SKM-1 treated with dmso at 0.1 percent for 144 hours (cell line): Measurements from ENCODE around the gene ZNF367.

Source experiments
- DNase-seq: peaks from one replicate; lab custom pipeline; 2025; ENCODE audit not compliant: unreplicated experiment; lab: John Stamatoyannopoulos, UW

Gene ZNF367

DNA sequence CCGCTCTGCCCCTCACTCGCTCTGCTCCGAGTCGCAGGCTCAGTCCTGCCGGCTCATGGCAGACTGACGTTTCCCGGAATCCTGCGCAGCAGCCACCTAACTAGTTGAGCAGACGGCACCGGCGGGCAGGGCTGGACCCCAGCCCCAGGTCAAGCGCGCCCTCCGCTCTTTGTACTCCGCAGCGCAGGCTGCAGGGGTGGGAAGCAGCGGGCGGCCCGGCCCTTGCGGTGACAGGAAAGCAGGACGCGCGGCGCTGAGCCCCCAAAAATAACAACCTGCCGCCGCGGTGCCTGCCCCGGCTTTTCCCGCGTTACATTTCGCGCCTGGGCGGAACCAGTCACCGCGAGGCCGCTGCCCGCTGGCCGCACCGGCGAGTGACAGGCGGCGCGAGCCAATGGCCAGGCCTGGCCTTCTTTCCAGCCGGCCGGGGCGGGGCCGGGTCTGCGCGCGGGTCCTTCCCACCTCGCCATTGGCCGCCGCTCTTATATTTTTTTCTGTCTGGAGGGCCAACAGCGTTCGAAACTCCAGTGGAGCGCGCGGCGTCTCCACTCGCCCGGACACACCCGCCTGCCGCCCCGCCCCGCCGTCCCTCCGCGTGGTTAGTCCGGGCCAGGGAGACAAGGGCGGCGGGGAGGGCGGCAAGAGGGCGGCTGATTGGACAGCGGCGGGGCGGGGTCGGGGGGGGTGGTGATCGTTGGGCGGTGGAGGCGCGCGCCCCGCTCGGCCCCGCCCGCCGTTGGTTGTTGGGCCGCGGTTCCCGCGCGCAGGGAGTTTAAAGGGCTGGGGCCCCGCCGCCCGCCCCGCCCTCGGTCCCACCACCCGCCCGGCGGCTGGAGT, at the start of gene ZNF367:
TSS of gene ZNF367 (minus strand) at position 288 of the 837 bp plus-strand sequence. CDS start 338 bp downstream, outside the sequence.
- peak; percentile 81 for DNase-seq

DNA sequence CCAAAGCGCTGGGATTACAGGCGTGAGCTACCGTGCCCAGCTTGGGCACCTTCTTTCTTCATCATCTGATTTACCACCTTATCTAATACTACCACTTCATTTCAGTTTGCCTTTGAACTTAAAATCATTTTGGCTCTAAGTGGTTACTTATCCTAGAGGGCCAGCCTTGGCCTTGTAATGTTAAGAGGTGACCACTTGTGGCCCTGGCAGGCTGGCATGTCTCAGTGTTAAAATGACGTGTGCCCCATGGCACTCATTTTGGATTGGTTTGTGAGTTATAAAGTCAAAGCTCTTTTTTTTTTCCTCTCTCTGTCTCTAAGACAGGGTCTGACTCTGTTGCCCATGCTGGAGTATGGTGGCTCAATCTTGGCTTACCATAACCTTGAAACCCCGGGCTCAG, 49.6 kb upstream of the ZNF367 start:
- no peak for DNase-seq

DNA sequence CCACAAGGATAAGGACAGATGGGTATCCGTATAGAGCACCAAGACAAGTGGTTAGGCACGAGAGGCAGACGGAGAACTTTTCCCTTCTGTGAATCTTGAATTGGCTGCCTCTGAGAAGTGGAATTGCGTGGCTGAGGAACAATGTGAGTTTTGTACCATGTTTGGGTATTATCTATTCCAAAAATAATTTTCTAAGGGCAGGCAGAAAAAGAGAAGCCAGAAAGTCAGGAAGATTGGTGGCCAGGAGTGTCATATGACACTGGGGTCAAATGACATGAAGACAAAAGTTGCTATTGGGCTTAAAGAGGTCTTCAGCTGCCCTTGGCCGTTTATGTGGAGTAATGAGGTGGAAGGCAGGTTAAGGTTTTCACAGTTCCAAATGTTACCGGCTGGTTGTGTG, 46.3 kb upstream of the ZNF367 start:
- DNase-seq = no peak

DNA sequence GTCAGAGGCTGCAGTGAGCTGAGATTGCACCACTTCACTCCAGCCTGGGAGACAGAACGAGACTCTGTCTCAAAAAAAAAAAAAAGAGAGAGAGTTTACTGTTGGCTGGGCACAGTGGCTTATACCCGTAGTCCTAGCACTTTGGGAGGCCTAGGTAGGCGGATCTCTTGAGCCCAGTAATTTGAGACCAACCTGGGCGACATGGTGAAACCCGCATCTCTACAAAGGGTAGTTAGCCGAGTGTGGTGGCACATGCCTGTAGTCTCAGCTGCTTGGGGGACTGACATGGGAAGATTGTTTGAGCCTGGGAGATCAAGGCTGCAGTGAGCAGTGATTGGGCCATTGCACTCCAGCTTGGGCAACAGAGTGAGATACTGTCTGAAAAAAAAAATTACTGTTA, 44.4 kb upstream of the ZNF367 start:
- no peak for DNase-seq

DNA sequence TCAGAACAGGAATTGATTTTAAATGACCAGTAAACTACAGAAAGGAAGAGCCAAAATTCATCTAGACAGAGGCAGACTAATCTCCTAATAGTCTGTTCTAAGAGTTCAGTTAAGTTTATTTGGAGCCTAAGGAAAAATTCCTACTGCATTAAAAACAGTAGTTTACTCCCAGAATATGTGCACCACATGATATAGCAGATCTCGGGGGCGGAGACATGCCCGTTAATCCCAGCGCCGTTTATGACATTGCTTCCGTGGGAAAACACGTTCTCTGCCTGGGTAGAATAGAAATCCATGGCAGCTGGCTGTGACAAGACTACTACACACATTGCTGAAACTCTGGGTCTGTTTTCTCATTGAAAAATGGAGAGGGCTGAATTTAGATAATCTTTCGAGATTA, 43.2 kb upstream of the ZNF367 start:
- no peak for DNase-seq

DNA sequence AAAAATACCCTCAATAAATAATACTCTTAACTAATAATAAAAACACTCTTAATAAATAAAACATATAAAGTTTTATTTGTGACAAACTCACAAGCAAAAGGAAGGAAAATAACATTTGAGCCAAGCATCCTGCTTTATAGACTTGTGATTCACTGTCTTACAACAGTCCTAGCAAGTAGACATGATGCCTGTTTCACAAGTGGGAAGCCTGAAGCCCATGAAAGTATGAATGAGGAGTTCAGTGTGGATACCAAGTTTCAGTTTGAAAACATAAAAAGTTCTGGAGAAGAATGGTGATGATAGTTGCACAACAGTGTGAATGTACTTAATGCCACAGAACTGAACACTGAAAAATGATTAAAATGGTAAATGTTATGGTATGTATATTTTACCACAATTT, 42.7 kb upstream of the ZNF367 start:
- no peak for DNase-seq

DNA sequence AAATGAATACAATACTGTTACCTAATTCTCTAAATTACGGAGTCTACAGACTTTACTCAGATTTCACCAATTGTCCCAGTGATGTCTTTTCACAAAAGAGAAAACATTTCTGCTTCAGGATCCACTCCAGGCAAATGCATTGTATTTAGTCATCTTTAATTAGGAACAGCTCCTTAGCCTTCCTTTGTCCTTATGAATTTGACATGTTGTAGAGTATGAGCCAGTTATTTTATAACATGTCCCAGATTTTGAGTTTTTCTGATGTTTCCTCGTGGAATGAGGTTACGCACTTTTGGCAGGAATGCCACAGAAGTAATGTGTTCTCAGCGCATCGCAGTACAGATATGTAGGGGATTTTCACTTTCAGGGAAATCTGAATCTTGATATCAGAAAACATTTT, 42.3 kb upstream of the ZNF367 start:
- DNase-seq = no peak

DNA sequence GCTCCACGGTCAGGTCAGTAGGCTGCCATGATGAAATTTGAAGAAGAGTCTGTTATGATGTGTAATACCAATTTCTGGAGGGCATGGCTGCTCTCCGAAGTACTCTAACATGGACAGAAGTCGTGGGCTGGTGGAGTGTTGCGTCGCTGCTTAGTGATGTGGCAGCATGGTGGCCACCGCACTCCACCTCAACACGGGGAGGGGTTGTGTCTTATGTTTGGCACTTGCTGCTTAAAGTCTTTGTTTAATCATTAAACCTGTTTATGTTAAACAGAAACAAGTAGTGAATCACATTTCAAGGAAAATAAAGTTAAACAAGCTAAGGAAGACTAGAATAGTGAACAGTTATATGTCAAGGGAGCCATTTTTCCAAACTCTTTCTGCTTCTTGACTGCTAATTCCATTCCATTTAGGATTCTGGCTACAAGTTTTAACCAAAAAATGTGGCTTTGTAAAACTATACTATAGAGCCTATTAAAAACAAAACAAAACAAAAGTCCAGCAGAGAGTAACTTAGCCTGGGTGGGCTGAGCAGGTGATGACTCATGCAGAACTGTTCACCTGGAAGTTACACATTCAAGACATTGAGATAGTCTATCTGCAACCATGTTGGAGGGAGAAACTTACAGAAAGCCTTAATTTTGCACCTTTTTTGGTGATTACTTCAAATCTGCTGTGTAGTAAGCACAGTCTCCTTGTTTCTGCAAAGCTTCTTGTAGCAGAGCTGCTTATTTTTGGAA, 41.3 kb upstream of the ZNF367 start:
- no peak for DNase-seq

DNA sequence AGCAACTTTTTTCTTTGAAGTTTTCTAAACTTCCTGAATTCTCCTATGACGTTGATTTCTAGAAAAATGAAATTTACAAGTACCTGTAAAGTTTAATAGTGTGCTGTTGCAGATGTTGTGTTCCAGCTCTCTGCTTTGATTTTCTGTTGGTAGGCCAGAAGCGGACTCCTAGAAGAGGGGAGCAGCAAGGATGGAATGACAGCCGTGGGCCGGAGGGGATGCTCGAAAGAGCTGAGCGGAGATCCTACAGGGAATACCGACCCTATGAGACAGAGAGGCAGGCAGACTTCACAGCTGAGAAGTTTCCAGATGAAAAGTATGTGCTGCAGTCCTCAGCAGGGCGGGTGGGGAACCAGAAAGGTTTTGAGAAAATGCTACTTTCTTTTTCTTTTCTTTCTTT, 40.1 kb upstream of the ZNF367 start:
- DNase-seq = no peak

DNA sequence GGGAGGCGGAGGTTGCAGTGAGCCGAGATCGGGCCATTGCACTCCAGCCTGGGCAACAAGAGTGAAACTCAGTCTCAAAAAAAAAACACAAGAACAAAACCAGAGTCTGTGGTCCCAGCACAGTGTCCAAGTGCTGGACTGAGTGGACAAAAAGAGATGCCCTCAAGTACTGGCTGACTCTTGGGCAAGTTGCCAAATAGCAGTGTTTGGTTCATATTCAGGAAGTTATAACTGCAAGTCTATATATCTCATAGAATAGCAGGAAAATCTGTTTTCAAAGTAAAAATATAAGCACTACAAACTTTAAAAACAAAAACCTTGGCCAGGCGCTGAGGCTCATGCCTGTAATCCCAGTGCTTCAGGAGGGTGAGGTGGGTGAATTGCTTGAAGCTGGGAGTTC, 39.1 kb upstream of the ZNF367 start:
- no peak for DNase-seq

DNA sequence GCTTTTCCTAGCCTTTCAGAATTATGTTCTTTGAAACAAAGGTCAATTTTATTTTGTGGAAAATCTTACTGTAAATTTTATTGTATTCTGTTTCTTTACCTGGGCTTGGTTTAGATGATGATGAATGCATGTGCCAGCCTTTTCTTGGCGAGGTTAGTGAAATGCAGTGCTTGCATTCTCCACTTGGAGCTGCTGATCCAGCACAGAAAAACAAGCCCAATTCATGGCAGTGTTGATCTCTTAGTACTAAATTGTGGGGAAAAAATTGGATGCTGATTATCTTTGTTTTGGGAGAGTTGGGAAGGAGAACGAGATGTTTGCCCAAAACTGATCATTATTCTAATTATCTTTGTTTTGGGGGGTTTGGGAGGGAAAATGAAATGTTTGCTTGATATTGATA, 35.5 kb upstream of the ZNF367 start:
- DNase-seq = no peak

DNA sequence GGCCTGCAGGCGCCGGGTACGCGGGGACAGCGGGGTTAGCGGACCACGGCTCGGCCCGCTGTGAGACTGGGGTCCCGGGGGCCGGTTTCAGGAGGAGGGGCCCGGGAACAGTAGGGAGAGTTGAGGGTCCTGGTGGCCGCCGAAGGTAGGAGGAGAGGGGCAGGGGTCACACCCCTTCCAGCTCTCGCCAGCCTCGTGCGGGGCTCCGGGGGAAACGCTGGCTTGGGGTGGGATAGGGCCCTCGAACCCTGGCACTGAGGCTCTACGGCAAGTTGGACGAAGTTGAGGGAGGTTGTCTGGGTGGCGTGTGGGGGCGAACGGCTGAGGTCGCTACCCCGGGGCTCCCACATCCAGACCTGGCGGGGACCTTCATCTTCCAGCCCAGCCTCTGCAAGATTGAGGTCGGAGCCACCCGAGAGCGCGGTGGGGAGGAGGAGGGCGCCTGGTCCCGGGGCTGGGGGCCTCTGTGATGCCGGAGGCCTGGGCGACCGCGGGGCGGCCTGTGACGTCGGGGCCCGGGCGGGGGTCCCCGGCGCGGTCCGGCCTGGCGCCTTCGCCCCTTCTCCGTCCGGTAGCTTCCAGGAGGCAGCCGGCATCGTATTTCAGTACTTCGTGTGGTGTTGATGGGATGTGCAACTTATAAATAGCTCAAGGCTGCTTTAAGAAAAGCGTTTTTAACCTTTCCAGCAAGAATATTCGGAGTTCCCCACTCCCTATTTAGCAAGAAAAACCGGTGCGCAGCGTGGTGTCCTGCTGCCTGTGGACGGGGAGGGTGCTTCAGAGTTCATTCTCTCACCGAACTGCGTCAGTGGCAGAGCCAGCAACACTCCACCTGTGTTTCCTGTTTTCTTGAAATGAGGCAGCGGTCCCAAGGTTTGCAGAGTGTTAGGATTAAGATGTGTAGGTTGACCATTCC, 32.7 kb upstream of the ZNF367 start:
- no peak for DNase-seq

DNA sequence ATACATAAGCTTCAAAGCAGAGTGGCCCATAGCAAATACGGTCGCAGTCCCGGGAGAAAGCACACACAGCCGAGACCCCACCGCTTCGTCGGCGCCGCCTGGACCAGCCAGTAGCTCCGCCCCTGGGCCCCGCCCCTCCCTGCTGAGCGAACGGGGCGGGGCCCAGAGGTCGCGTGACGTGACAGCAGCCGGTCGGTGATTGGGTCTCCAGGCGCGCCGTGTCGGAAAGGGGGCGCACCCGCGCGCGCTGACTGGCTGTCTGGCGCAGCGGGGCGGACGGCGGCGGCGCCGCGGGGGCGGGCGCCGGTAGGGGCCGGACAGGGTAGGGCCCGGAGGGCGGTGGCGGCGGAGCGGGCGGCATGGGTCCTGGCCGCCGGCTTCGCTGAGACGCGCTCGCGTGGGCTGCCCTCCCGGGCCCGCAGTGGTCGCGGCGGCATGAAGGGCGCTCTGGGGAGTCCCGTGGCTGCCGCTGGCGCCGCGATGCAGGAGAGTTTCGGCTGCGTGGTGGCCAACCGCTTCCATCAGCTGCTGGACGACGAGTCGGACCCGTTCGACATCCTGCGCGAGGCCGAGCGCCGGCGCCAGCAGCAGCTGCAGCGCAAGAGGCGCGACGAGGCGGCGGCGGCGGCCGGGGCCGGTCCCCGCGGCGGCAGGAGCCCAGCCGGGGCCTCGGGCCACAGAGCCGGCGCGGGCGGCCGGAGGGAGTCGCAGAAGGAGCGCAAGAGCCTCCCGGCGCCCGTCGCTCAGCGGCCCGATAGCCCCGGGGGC, 31.9 kb upstream of the ZNF367 start, which contains the start of gene HABP4:
TSS of gene HABP4 (plus strand) at position 325 of the 768 bp plus-strand sequence. CDS start at position 436, 111 bp downstream.
- DNase-seq = peak; percentile 65

DNA sequence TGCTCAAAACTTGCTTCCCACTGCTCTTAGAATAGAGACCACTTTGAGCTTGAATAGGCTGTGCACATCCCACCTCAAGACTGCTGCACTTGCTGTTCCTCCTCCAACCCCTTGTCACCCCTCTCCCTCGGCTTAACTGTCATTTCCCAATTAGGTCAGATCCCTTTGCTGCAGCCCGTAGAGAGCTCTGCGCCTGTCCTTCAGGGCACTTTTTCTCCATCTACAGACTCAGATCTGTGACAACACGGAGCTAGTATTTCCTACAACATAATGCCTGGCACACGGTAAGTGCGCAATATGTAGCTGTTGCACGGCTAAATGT, 31.3 kb upstream of the ZNF367 start:
- DNase-seq = no peak

DNA sequence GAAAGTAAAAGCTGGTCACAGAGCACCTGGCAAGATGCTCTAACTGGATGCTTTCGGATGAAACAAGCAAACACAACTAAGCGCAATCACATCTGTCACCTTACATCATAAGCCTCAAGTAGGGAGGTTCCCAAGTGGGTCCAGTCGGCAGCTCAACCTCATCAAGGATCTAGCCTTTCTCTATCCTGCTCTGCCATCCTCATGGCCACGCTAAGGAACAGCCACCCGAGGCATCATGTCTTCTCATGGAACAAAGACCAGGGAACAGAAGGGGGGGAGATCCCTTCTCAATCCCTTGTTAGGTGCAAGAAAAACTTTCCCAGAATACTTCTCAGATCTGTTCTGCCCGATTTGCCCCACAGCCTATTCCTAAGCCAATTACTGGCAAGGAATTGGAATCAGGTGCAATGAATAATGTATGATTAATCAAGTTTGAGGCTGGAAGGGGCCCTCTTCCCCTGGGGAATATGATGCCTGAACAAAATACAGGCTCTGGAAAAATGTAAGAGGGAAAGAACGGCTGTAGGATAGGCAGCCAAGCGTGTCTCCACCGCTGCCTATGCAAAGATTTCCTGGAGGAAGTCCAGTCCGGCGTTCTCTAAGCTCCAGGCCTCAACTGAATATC, 30.5 kb upstream of the ZNF367 start:
- DNase-seq = no peak

DNA sequence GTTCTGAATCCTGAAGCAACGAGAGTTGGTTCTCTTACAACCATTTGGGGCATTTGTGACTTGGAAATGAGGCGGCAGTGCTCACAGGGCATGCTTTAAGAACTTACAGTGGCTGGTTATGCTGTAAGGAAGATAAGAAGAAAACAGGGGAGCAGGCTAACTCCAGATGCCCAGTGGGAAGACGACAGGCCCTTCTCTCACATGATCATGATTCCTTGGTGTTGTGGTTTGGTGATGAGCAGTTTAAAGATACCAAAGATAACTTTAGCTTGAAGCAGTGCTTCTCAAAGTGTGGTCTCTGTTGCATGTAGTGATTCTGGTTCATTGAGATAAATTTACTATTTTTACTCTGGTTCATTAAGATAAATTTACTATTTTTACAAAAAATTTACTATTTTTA, 29.2 kb upstream of the ZNF367 start:
- no peak for DNase-seq

DNA sequence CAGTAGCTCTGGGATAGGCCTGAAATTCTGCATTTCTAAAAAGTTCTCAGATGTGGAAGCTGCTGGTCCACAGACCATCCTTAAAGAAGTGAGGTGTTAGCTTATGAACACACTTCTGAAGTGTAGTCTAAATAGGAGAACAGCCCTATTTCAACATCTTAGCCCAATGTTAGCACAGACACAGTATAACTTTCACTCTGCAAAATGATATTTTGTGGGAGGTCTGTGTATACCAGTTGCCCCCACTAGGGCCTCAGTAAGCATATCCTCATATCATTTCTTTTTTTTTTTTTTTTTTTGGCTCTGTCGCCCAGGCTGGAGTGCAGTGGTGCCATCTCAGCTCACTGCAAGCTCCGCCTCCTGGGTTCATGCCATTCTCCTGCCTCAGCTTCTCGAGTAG, 24.3 kb upstream of the ZNF367 start:
- DNase-seq = peak; percentile 4

DNA sequence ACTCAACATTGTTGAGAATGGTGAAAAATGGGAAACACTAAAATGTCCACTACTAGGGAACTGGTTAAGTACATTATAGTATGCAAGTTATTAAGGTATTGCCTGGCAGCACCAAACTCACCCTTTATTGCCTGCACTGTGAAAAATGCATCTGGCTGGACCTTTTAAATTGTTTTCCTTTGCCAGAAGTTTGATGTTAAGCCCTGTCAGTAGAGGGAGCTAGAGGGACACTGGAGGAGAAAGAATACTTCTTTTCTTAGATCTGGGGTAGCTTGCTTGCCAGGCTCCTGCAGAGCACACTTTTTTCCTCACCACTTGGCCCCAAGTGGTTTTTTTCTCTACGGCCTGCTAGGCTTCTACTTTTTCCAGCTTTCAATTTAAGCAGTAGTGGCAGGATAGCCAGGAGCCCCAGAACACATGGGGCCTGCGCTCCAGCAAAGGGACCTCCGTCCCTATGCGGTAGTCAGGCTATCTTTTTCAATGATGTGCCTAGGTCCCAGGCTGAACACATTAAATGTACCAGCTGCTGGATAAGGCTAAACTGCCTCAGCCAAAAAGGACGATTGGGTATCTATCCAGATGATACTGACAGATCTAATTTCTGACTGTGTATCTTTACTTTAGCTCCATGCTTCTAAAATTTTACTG, 23.8 kb upstream of the ZNF367 start:
- DNase-seq = peak; percentile 16

DNA sequence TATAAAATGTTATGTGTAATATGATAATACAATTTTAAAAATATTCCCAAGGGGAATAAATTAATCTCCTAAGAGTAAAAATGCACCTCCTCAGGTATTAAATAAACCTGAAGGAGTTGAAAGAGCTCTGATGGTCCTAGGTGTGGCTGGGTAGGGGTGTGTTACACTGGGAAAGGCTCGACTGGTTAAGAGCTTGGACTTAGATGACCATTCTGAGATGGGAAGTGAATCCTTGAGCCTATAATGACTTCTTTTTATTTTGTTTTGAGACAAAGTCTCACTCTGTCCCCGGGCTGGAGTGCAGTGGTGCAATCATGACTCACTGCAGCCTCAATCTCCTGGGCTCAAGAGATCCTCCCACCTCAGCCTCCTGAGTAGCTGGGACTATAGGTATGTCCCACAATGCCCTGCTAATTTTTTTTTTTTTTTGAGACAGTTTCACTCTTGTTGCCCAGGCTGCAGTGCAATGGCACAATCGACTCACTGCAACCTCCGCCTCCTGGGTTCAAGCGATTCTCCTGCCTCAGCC, 22.6 kb upstream of the ZNF367 start:
- no peak for DNase-seq
